K562 (cell line): ENCODE measurements around the gene SAXO1. TPM values are rescaled to one million over a fixed set of nuclear protein-coding genes. Genes with fewer than 3 reads are reported as not detected.
A peak's percentile ranks its signal among the peaks of the same experiment; 100 is the strongest.

Experiments
- ATAC-seq: fragments of 200-7000 bp; cut with Tn5 transposase; 3 replicates; pipeline ENCODE4 v1.9.1; 2020; ENCODE audit warnings: moderate library complexity
- BruUV-seq: library from RNA; stranded (reverse); fragments of 400-500 nt; replicated peaks from 2 replicates; lab custom pipeline; 2021; lab: Mats Ljungman, UMichigan
- CTCF ChIA-PET: fragments of 300-600 bp; formaldehyde crosslinking; extraction: SDS; loops from one replicate; lab custom pipeline; 2021; ENCODE audit warnings: low intra/inter-chr PET ratio; lab: Yijun Ruan, JAX
- POLR2A ChIA-PET: fragments of 300-600, 350-650 bp; sonication (Branson Sonifier 250); formaldehyde crosslinking; extraction: SDS; loops from one replicate; lab custom pipeline; 2021; ENCODE audit warnings: antibody characterized with exemption, inconsistent platforms; lab: Yijun Ruan, JAX
- DNase-seq, 4 experiments: peaks; one replicate each; pipeline versions ENCODE4 v3.0.0 to v3.0.0-alpha.2; 2011 to 2018; ENCODE audit warnings: low spot score in 3 of 4, mixed read lengths in 3 of 4; ENCODE audit errors: extremely low read depth in 1 of 4
- FAIRE-seq: peaks from 2 replicates; lab custom pipeline; 2011; peaks lifted over from hg19 to GRCh38; lab: Jason Lieb, UNC
- H2AFZ ChIP-seq: 2 replicates; pipeline ENCODE4 v1.6.0; 2011; ENCODE audit warnings: low read depth, low read length, control low read depth, inconsistent platforms
- H3K27ac ChIP-seq: fragments of 200-600 bp; 3 replicates; pipeline ENCODE4 v1.8.0; 2011; ENCODE audit warnings: low read depth, mild to moderate bottlenecking, control low read depth, inconsistent platforms, low read length, moderate library complexity, mixed read lengths; ENCODE audit errors: extremely low read depth
- H3K27me3 ChIP-seq, 2 experiments: fragments of 300-600 bp in 1 of 2; 2 replicates in 1 of 2; 3 replicates in 1 of 2; pipeline versions ENCODE4 v1.6.0 to v1.8.0; 2011; ENCODE audit warnings: inconsistent platforms in 2 of 2, low read length in 2 of 2, mild to moderate bottlenecking in 1 of 2, mixed read lengths in 1 of 2, moderate library complexity in 1 of 2; ENCODE audit not compliant: control insufficient read depth in 2 of 2, insufficient read depth in 2 of 2
- H3K36me3 ChIP-seq: fragments of 300-600 bp; 3 replicates; pipeline ENCODE4 v1.8.0; 2011; ENCODE audit warnings: mild to moderate bottlenecking, low read length, inconsistent platforms; ENCODE audit not compliant: control insufficient read depth, insufficient read depth
- H3K4me1 ChIP-seq, 2 experiments: fragments of 200-600 bp in 1 of 2; replicated peaks in 1 of 2; 2 replicates in 1 of 2; 3 replicates in 1 of 2; pipeline versions ENCODE4 v1.5.1 to v1.8.0; 2011; ENCODE audit warnings: inconsistent platforms in 2 of 2, low read length in 2 of 2, mild to moderate bottlenecking in 1 of 2, mixed read lengths in 1 of 2, moderate library complexity in 1 of 2; ENCODE audit not compliant: control insufficient read depth in 2 of 2, insufficient read depth in 2 of 2
- H3K4me2 ChIP-seq: 2 replicates; pipeline ENCODE4 v1.6.1; 2011; ENCODE audit warnings: low read length, control low read depth, inconsistent platforms, mixed read lengths; ENCODE audit not compliant: insufficient read depth
- H3K4me3 ChIP-seq: fragments of 200-600 bp; sonication (generic), shearing (Covaris generic); 2 replicates; pipeline ENCODE4 v1.5.1; 2016; ENCODE audit warnings: control low read depth, inconsistent platforms
- H3K79me2 ChIP-seq: fragments of 200-600 bp; 3 replicates; pipeline ENCODE4 v1.8.0; 2011; ENCODE audit warnings: low read length, inconsistent platforms; ENCODE audit not compliant: control insufficient read depth, insufficient read depth
- H3K9ac ChIP-seq, 2 experiments: 2 replicates each; pipeline versions ENCODE4 v1.6.0 to v1.6.1; 2011; ENCODE audit warnings: low read depth in 2 of 2, low read length in 2 of 2, control low read depth in 1 of 2, inconsistent platforms in 1 of 2, mild to moderate bottlenecking in 1 of 2, mixed read lengths in 1 of 2; ENCODE audit not compliant: insufficient read depth in 1 of 2
- H3K9me1 ChIP-seq: one replicate; pipeline ENCODE4 v1.6.0; 2011; ENCODE audit warnings: inconsistent platforms, mild to moderate bottlenecking, low read length, moderate library complexity; ENCODE audit not compliant: control insufficient read depth, insufficient read depth
- H3K9me3 ChIP-seq: replicated peaks from 2 replicates; pipeline ENCODE4 v1.5.1; 2011; ENCODE audit warnings: low read depth, low read length, inconsistent platforms; ENCODE audit not compliant: control insufficient read depth, insufficient read depth
- H4K20me1 ChIP-seq: replicated peaks from 2 replicates; pipeline ENCODE4 v1.6.1; 2011; ENCODE audit warnings: low read length, inconsistent platforms, mixed read lengths; ENCODE audit not compliant: control insufficient read depth, insufficient read depth
- CREM ChIP-seq: IDR thresholded peaks from 2 replicates; pipeline ENCODE4 v1.6.1; 2014; ENCODE audit warnings: antibody characterized with exemption, low read depth
- NRF1 ChIP-seq, 2 experiments: fragments of 450-650 bp; IDR thresholded peaks in 1 of 2; conservative IDR thresholded peaks in 1 of 2; 2 replicates each; pipeline ENCODE4 v1.6.1; 2014; ENCODE audit warnings: mild to moderate bottlenecking in 2 of 2
- POLR3G ChIP-seq: IDR thresholded peaks from 2 replicates; pipeline ENCODE4 v1.6.1; 2011; ENCODE audit not compliant: insufficient read length, insufficient replicate concordance; ENCODE audit errors: extremely low read depth
- SAFB ChIP-seq: fragments of 200-400 bp; formaldehyde crosslinking; IDR thresholded peaks from 2 replicates; pipeline ENCODE4 v1.6.1; 2017; ENCODE audit warnings: low read depth, low read length, borderline replicate concordance
- WGBS: fragments of 100-300 bp; shearing (Covaris generic); methylation state at CpG from one replicate; pipeline ENCODE4 v1.1.6; 2016; ENCODE audit warnings: low coverage, mixed read lengths; ENCODE audit not compliant: insufficient coverage; ENCODE audit errors: missing lambda C conversion rate; 5-methylcytosine and 5-hydroxymethylcytosine counted together
- in situ Hi-C: fragments of 300-500 bp; cut with MboI; formaldehyde crosslinking; loops from 4 replicates; pipeline ENCODE4 v1.15.0; 2018; ENCODE audit warnings: inconsistent platforms, mixed read lengths
- intact Hi-C: fragments of 100-400 bp; cut with micrococcal nuclease; formaldehyde crosslinking; loops from 2 replicates; pipeline ENCODE4 v1.14.2; 2022
- polyA plus RNA-seq, 8 experiments: library from polyadenylated mRNA; depleted of rRNA in 4 of 8; stranded (reverse) in 5 of 8; unstranded in 3 of 8; fragments of >200 nt; fragmentation: Nextera tagmentation in 2 of 8; fragmentation: Illumina TruSeq in 1 of 8; extraction: Ambion mirVana in 2 of 8; extraction: Trizol in 1 of 8; gene quantifications; 2 replicates each; pipeline versions ENCODE4 v1.2.1 to v1.2.3, GENCODE V29; 2011 to 2014; ENCODE audit warnings: inconsistent platforms in 1 of 8, missing spikeins in 1 of 8
- total RNA-seq, 7 experiments: library from RNA; depleted of rRNA in 6 of 7; stranded (reverse); fragments of >200 nt in 6 of 7; fragmentation: Illumina TruSeq in 2 of 7; extraction: Trizol in 2 of 7; gene quantifications; 2 replicates each; pipeline versions ENCODE4 v1.2.1 to v1.2.3, GENCODE V29; 2011 to 2021; ENCODE audit warnings: low replicate concordance in 1 of 7
- TF ChIP-seq, protein P1 (sequence below), 3 experiments: IDR thresholded peaks in 2 of 3; conservative IDR thresholded peaks in 1 of 3; 2 replicates each; pipeline ENCODE4 v1.5.1; 2011 to 2012; ENCODE audit warnings: low read length in 3 of 3, mild to moderate bottlenecking in 3 of 3, control low read depth in 2 of 3, improper control_type of control experiment in 1 of 3, inconsistent platforms in 1 of 3, low read depth in 1 of 3, mixed read lengths in 1 of 3, moderate library complexity in 1 of 3; ENCODE audit not compliant: insufficient read depth in 2 of 3

Gene SAXO1
- total and polyA plus RNA-seq, 9 of the 15 experiments (the other 6 are each of a cell fraction or from before 2014, with no cell fraction given), result 0.04 TPM; not detected in 8

DNA sequence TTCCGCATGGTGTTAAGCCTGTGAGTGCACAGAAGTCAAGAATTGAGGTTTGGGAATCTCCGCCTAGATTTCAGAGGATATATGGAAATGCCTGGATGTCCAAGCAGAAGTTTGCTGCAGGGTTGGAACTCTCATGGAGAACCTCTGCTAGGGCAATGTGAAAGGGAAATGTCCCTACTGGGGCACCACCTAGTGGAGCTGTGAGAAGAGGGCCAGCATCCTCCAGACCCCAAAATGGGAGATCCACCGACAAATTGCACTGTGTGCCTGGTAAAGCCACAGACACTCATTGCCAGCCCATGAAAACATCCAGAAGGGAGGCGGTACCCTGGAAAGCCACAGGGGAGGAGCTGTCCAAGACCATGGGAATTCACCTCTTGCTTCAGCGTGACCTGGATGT, 3.6 kb upstream of the SAXO1 start:
- DNase-seq (no peak), ATAC-seq (peak; percentile 72; the same call in 2 of the 3 replicates), FAIRE-seq (no peak)
- peaks cover 0 to 7% of the 10 kb centered on the region in 2 experiments; a peak in 2 of 5 replicates for H3K4me1 ChIP-seq
- no peaks in the 10 kb centered on the region for H3K9me3 ChIP-seq
- no peaks in the 10 kb centered on the region for H3K79me2 ChIP-seq
- no peak overlapping the region for H3K27ac ChIP-seq
- no peak overlapping the region for H3K4me2 ChIP-seq
- in situ Hi-C loops, result loop anchor here (10.0 kb wide), 1 partner anchor 418 kb away; no protein-coding TSS in a partner anchor
- intact Hi-C loops, result no loop called here
- 21% methylated on average over 5 of the region's 5 CpGs for WGBS
- H3K9ac ChIP-seq, result no peak overlapping the region
- H3K9me1 ChIP-seq, result no peaks in the 10 kb centered on the region
- no peak overlapping the region for H3K4me3 ChIP-seq
- BruUV-seq, result no TSS peak
- ChIA-PET CTCF (no interaction called here), POLR2A (no interaction called here)
- H4K20me1 ChIP-seq, result no peaks in the 10 kb centered on the region
- no peak overlapping the region for H2AFZ ChIP-seq
- no peak for TF ChIP-seq SAFB
- TF ChIP-seq, protein P1, sequence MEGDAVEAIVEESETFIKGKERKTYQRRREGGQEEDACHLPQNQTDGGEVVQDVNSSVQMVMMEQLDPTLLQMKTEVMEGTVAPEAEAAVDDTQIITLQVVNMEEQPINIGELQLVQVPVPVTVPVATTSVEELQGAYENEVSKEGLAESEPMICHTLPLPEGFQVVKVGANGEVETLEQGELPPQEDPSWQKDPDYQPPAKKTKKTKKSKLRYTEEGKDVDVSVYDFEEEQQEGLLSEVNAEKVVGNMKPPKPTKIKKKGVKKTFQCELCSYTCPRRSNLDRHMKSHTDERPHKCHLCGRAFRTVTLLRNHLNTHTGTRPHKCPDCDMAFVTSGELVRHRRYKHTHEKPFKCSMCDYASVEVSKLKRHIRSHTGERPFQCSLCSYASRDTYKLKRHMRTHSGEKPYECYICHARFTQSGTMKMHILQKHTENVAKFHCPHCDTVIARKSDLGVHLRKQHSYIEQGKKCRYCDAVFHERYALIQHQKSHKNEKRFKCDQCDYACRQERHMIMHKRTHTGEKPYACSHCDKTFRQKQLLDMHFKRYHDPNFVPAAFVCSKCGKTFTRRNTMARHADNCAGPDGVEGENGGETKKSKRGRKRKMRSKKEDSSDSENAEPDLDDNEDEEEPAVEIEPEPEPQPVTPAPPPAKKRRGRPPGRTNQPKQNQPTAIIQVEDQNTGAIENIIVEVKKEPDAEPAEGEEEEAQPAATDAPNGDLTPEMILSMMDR (IDR thresholded peaks at IDR 0.05 in 2 of 3, conservative IDR thresholded peaks at IDR 0.05 in 1 of 3; ENCODE audit: insufficient read depth in 2 of 3, low read depth in 1 of 3, low read length in 3 of 3), result peak in 2 of 3 experiments; percentile 8 to 18; a peak in 3 of 6 replicates
- H3K27me3 ChIP-seq, result no peaks in the 10 kb centered on the region; a peak in 1 of 5 replicates
- no peaks in the 10 kb centered on the region for H3K36me3 ChIP-seq

DNA sequence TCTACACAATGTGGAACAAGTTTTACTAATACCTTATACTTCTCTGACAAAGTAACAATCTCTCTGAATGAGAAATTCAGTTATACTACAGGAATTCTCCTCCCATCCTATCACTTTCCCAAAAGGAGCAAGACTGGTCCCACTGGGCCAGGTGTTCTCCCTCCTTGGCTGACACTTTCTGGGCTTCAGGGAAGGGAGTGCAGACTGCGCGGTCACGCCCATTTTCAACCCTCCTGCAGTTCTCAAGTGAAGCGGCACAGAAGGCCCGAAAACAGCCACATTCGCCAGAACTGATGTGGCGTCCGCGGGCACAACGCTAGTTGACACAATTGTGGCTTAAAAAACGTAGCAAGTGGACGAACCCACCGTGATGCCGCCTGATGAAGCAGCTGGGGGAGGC, 603 bp downstream of the SAXO1 start:
- in situ Hi-C loops, result loop anchor here (10.0 kb wide), 1 partner anchor 422 kb away; no protein-coding TSS in a partner anchor
- ChIA-PET CTCF (no interaction called here), POLR2A (no interaction called here)
- no peak for FAIRE-seq
- Histone ChIP-seq H3K4me3 (no peak overlapping the region), H3K36me3 (no peaks in the 10 kb centered on the region), H3K79me2 (no peaks in the 10 kb centered on the region), H3K9ac (peak overlapping the region in 1 of 2 experiments; percentile 74; a peak in 2 of 4 replicates), H3K4me2 (peak overlapping the region; percentile 49; the same call in 1 of the 2 replicates), H4K20me1 (no peaks in the 10 kb centered on the region), H3K27me3 (peaks cover 0 to 6% of the 10 kb centered on the region in 2 experiments; a peak in 2 of 5 replicates), H3K9me3 (no peaks in the 10 kb centered on the region), H3K9me1 (no peaks in the 10 kb centered on the region), H2AFZ (0 out of 2 replicates have a peak overlapping the region, but pooled peaks have one; percentile 63), H3K4me1 (peaks cover 0 to 7% of the 10 kb centered on the region in 2 experiments; a peak in 2 of 5 replicates), H3K27ac (no peak overlapping the region)
- DNase-seq, result no peak
- TF ChIP-seq POLR3G (no peak), CREM (0 out of 2 replicates have a peak, but pooled peaks have one; percentile 9), NRF1 (conservative IDR thresholded peaks at IDR 0.05 in 1 of 2, IDR thresholded peaks at IDR 0.05 in 1 of 2) (peak in 1 of 2 experiments; percentile 46; a peak in 2 of 4 replicates)
- intact Hi-C loops, result no loop called here
- peak; percentile 54 for ATAC-seq
- under 1% methylated on average over 14 of the region's 14 CpGs for WGBS
- BruUV-seq, result no TSS peak
